ENCODE data around the gene ADIPOR1.

The ADIPOR1 gene

DNA sequence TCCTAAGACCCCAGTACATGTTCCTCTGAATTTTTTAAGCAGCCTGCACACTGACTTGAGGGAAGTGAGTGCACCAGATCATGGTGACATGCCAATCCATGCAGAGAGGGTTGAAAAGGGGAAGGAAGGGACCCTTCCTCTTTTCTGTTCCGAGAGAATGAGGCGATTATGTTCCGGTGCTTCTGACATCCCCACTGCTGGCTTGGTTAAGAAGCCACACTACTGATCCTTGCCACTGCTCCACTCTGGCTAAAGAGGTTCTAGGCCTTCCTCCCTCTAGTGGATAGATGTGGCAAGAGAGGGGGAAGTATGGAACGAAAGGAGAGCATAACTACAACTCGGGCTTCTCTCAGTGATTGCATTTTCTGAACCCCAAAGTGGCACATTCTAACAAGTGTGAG lies 10.8 kb upstream of the ADIPOR1 start:
- DNase-seq (ENCODE audit: low read depth), result no peak

DNA sequence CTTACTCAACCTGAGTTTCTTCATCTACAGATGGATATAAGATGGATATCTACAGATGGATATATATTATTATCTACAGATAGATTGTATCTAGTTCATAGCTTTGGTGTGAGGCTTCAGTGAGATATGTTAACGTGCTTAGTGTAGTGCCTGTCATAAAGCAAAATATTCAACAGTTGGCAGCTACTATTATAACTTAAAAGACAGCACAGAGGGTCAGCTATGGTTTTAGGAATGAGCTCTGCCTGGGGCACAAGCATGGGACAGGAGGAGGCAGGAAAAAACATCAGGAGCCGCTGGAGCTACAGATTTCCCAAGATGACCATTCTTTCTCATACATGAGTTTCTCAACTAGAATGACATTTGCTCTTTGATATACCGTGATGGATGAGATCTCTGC lies 10.2 kb upstream of the ADIPOR1 start:
- DNase-seq (ENCODE audit: low read depth), result no peak

DNA sequence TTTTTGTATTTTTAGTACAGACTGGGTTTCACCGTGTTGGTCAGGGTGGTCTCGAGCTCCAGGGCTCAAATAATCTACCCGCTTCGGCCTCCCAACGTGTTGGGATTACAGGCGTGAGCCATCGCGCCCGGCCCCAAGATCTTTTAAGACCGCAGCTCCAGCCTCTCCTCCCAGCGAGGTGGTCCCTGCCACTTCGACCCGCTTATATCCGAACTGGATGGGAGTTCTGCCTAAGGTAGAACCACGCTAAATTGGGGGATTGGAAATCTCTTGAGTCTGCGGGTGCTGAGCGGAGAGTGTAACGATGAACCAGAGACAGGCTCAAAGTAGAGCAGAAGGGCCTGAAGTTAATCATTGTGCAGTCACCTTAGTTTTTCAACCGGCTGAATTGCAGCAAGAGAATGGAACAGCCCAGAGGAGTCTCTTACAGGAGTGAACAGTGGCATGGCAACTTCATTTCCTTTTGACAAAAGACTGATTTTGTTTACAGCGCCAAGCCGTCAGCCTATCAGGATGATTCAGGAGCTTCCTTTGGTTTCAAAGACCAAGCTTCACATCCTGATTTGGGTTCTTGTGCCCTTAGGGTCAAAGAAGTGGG lies 9.7 kb upstream of the ADIPOR1 start:
- no peak for DNase-seq (ENCODE audit: low read depth)

DNA sequence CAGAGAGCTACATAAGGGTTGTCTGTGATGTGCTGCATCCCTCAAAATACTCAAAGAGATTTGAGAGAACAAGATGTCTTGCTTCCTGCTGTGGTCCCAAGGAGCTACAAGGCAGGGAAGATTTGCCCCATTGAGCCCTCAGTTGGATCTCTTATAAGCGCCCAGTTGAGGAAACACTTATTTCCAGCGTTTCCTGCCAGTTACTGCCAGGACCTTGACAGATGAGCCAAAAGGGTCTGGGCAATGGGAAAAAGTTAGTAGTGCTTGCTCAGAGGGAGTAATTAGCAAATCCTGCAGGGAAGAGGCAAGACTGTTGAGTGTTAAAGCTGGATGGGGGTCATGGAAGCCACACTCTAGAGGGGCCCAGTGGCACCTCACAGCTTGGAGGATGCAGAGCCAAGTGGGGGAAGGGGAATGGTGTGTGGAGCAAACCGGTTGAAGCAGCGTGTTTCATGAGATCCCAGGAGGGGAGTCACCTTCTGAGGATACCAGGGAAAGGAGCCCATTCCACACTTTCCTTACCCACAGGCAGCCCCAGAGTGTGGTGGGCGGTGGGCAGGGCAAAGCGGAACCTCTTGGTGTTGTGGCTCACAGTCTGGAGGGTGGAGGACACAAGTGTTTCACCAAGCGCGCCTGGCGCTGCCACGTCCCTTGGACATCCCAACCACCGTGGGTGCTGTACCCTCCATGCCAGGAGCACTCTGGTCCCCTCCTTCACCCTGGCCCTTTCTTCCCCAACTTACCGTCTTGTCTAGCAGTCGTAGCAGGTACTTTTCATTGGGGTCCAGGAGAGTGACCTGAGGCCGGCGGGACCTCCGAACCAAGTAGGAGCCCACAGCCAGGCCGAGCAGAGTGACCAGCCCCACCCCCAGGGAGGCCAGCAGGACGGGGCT lies 8.1 kb upstream of the ADIPOR1 start:
- DNase-seq (ENCODE audit: low read depth), result no peak

DNA sequence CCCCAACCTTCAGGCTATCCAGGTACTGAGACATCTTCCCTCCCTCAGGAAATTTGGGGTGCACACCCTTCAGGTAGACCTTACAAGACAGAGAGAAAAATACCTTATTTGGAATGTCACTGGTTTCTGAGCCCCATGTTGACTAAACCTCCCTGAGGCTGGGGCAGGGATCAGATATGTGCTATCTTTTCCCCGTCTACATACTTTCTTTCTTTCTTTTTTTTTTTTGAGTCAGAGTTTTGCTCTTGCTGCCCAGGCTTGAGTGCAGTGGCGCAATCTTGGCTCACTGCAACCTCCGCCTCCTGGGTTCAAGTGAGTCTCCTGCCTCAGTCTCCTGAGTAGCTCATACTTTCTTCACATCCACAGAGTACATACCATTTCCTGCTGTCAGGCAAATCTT lies 7.3 kb upstream of the ADIPOR1 start:
- DNase-seq (ENCODE audit: low read depth), result no peak

DNA sequence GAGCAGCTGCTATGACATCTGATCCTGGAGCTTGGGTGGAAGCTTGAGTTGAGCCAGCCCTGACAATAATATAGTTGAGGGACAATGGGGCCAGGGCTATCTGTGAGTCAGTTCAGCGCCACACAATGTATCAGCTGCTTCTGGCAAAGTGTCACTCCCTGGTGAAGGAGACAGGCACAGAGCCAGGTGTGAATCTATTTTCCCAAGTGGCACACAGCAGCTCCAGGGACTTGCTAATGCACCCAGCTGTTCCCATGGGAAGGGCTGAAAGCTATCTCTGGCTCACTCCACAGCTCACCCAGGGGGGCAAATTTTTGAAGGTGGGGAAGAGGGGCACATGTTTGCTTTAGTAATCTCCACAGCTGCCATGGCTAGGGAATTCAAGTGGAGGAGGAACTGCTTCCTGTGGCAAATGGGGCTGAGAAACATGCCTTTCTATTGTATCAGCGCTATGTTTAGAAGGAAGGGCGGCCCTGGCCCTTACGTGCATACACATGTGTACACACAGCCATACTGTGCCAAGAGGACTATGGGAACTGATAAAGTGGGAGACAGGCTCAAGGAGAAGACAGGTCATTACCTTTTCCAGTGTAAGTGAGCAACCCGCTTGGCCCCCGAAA lies 6.8 kb upstream of the ADIPOR1 start:
- no peak for DNase-seq (ENCODE audit: low read depth)

DNA sequence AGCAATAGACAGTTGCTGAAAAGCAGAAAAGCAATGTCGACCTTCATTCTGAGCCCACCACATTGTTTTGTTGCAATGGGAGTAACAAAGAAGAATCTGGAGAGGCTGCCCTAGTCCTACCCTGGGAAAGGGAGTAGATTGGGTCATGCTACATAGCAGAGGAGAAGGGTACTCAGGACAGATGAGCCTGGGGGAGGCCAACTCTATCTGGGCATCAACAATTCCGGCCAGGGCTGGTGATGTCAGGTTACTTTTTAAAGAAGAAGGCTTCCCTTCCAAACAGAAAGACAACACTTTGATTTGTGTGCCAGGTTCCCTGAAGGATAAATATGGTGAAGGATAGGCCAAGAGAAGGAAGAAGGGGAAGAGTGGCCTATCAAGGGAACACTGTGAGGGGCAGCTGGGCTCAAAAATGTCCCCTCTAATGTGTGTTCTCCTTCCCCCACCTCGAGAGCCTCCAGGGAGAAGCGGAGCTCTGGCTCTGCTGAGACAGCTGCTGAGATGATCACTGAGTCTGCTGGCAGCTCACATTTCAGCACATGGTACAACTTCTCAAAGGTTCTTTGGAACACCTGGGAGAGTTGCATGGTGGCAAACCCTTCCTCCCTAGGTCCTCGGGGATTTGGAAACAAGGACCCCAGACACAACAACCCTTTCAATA lies 3.2 kb upstream of the ADIPOR1 start:
- no peak for DNase-seq (ENCODE audit: low read depth)

DNA sequence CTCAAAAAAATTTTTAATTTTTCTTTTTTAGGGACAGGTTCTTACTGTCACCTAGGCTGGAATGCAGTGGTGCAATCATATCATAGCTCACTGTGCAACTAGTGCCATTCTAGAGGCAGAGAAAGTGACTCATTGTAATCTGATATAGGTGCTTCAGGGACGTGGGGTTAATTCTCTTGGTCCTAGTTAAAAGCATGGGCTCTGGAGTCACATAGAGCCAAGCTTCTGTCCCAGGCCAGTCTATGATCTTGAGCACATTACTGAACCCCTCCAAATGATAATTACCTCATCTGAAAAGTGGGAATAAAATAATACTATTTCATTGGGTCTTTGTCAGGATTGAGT lies 1.1 kb upstream of the ADIPOR1 start:
- no peak for DNase-seq (ENCODE audit: low read depth)

DNA sequence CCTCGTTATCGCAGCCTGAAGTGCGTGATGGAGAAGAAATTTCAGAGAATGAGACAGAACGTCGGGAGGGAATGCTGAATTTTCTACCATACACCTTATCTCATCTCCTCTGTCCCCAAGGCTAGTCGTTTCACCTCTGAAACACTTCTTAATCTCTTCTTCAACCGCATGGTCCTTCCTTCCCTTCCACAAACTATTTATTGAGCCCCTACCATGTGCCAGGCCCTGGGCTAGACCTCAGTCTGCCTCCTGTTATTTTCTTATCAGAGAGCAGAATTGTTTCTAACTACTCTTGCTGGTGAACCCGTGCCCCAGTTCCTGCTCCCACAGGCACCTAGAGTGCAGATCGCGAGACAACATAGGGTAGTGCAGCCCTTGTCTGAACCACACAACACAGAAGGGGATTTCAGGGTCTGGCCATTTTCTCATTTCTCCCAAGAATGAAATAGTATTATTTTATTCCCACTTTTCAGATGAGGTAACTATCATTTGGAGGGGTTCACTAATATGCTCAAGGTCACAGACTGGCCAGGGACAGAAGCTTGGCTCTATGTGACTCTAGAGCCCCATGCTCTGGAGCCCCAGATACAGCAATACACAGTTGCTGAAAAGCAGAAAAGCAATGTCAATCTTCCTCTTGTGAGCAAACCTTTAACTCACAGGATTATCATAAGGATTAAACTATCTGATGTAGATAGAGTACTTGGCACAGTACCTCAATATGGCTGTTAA lies 598 bp upstream of the ADIPOR1 start:
- no peak for DNase-seq (ENCODE audit: low read depth)

DNA sequence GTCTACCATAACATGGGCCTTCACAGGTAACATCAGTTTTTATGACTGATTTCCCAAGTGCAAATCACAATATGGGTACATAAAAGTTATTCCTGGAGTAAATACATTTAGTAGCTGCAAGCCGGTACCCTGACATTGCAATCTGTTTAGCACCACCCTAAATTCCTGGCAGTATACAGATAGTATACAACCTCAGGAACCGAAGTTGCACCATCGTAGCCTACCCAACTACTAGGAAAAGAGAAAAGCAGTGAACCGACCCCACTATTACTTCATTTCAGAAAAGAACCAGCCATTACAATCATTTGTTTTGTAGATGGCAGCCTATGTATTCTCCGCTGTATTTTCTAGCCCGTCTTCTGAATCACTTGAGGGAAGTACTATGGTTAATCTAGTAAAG lies 1.1 kb downstream of the ADIPOR1 start:
- DNase-seq (ENCODE audit: low read depth), result no peak

DNA sequence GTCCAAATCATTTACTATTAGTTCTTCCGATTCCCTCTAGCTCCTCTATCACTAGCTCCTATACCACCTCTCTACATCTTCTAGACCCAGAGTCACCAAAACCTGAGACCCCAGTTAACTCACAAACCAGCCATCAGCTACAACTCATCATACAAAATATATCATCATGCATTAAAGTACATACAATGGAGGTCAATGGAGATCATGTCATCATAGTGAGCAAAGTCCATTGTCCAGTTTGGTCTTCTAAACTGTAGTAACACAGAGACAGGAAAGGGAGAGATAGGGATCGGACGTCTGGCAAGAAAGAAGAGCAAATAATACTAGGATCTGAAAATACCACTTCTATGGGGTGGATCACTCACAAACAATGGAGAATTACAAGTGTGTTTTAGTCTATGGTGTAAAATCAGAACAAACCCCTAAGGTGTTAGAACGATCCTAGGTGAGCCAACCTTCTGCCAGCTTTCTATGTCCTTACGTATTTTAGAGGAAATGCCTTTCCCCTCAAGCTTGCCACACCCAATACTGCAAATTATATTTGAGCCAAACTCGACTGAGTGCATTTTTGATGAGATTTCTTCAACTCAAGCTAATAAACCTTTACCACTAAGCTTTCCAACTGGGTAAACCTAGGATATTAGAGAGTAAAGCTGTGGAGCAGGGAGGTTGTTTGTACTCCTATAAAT lies 3.9 kb downstream of the ADIPOR1 start:
- no peak for DNase-seq (ENCODE audit: low read depth)

DNA sequence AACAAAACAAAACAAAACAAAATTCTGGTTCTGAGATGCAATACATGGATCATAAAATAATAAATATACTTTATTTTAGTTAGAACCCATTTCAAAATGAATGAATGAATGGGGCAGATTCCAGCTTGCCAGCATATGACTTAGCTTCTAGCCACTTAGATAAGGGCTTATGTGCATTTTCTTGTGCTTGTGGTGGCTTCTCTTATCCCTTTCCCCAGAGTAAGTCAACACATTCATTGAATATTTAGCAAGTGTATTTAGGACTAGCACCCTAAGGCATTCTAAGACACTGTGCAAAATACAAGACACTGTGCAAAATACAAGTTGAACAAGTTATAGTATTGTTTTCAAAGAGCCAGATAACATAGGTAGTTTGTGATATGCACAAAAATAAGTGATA lies 4.7 kb downstream of the ADIPOR1 start:
- no peak for DNase-seq (ENCODE audit: low read depth)

DNA sequence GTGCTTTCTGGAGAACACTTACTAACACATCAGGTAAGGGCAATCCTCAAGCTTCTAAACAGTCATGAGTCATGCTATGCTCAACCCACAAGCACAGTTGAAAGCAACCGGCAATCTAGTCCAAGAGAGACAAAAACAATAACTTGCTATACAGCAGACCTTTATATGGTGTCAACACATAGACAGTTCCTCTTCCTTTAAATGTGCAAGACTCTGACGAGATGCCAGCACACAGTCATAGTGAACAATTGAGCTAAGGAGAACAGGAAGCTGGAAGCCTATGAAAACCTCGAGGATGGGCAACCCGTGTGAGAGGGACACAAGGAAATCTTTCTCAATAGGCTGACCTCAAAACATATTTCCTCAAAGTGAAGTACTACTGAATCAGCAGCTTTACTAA lies 5.3 kb downstream of the ADIPOR1 start:
- DNase-seq (ENCODE audit: low read depth), result no peak

DNA sequence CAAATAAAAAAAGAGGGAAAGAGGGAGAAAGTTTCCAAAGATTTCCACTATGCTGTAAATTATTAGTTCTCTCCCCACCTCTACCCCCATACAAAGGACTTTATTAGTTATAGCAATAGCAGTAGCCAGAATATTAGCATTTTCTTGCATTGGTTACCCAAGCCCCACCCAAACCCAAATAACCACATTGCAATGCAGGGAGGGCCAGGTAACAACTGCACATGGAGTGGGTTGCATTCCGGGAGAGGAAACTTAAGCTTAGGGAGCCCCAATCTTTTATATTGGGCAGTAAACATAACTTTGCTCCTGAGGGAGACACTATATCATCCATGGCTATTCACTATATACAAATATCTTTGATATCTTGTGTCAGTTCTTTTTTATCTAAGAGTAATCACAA lies 6.0 kb downstream of the ADIPOR1 start:
- no peak for DNase-seq (ENCODE audit: low read depth)

DNA sequence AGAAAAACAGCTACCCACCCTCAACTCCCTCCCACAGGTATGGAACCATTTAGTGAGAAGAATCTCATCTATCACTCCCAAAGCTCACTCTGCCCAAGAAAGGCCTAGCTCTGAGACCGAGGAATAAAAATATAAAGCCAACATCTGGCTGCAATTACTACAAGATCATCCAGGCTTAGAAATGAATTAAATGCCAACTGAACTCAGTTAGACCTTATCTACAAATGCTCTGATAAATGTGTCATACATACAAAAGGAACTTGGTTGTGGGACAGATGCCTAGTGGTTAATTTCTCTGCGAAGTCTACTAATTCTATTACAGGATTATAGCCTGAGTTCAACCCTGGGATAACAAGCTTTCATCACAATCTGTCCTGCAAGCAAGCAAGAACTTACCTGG lies 6.7 kb downstream of the ADIPOR1 start:
- no peak for DNase-seq (ENCODE audit: low read depth)

DNA sequence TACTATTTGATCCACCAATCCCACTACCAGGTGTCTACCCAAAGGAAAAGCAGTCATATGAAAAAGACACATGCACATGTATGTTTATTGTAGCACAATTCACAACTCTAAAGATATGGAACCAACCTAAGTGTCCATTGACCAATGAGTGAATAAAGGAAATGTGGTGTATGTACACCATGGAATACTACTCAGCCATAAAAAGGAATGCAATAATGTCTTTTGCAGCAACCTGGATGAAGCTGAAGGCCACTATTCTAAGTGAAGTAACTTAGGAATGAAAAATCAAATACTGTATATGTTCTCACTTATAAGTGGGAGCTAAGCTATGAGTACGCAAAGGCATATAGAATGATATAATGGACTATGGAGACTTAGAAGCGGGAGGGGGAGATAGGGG lies 12.6 kb downstream of the ADIPOR1 start:
- no peak for DNase-seq (ENCODE audit: low read depth)

DNA sequence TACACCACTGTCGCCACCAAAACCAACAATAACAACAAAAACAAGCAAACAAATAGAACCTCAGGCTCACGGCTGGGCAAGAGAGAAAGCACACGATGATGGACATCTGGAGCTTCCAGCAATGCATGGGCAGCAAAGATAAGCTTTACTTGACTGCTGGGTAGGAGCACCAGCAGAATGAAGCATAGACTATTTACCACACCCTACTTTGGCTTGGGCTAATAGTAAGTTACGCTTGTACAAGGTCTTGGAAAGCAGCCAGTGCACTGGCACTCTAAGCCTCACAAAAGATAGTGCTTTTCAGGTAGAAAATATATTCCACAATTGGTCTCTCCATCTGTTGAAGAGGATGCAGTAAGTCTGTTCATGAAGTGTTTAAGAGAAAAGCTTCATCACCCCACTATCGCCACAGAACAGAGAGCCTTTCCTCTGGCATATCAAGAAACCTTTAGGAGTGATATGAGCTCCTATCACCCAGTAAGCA lies 13.6 kb downstream of the ADIPOR1 start:
- no peak for DNase-seq (ENCODE audit: low read depth)

DNA sequence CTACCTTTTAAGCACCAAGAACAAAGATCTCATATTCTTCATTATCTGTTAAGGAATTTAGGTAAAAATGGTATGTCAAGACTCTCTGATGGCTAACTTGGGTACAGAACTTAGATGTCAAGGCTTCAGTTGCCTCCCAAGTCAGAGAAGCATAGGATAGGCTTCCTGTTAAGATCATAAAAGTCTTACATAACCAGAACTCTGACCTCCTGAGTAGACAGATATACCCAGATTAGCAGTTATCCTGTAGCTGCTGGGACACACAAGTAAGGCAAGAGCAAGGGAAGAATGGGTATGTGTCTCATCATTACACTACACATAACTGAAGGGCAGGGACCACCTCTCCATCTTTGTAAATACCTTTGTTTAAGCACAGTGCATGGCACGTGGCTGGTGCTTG lies 15.7 kb downstream of the ADIPOR1 start:
- no peak for DNase-seq (ENCODE audit: low read depth)

DNA sequence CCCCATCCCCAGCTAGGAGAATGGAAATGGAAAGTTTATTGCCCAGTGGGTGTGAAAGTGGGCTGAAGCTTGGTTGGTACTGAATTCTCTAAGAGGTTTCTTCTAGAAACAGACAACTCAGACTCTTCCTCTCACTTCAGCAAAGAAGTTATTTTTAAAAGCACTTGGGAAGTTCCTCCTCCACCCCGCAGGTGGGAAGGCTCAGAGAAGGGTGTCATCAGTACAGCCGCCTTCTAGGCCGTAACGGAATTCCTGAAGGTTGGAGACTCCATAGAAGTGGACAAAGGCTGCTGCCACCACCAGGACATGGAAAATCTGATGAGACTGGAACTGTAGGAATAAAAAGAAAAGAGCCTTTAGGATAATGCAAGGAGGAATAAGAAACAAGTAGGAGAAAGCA lies 16.7 kb downstream of the ADIPOR1 start:
- DNase-seq (ENCODE audit: low read depth), result no peak

DNA sequence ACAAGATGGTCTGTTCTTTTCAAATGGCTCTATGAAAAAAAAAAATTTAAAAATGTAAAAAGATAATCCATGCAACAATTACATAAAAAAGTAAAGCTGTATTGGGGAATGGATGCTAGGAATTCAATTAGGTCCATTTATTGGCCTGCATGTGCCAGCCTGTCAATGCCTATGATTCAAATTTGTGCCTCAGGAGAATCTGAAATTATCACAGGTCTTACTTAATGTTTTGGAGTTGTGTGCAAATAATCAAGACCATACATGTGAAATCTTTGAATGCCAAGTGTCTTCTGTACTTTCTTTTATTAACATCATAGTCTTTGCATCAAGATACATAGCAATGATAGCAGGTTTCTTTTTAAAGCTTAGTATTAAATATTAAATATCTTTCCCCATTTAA lies 17.6 kb downstream of the ADIPOR1 start:
- DNase-seq (ENCODE audit: low read depth), result no peak

DNA sequence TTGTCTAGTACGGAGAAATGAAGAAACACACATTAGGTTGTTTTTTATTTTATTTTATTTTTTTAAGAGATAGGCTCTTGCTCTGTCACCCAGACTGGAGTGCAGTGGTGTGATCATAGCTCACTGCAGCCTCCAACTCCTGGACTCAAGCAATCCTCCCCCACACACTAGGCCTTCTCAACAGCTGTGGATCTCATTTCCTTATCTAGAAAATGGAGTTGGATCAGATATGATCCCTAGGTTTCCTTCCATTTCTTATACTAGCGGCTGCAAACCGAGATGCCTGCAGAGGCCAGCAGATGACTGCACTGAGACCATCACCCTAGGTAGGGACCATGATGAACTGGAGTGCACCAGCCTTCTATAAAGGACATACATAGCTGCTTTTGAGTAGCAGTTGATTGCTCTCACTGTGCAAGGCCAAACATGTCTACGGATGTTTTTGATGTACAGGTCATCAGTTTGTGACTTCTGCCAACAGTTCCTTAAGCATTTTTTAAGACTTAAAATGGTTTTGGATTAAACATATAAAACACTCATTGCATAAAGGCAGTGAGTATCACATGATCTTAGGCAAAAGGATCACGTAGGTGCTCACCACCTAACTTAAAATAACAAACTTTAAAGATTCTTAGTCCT lies 19.7 kb downstream of the ADIPOR1 start:
- no peak for DNase-seq (ENCODE audit: low read depth)
